Measurements from ENCODE around the gene RTP2.

RTP2 gene

DNA sequence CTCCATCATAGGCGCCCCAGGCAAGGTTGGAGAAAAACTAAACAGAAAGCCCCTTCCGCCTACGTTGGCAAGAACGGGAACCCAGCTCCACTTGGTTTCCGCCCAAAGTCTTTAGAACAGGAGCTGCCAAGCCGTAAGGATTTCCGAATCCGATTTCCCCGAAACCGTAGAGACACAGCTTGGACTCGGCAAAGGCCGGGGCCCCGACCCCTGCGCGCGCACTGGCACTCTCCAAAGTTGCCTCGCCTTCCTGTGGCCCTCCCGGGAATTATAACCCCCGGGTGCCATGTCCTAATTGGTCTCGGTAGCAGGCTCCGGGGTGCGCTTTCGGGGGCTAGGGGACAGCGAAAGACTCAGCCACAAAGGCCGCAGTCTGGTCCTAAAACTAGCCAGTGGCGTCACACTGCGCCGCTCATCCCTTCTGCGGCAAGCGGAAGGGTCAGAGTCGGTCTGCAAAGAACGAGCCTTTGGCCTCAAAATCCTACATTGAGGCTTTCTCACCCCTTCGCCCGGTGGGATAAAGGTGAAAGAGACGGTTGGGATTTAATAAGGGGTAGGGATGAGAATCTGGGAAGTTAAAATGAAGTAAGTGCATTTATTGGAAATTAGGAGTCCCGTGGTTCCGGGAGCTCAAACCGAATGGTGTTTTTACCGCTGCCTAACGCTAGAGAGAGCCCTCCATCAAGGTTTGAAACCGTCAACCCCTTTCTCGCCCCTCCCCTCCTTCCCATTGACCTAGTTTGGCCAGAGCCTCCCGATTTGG lies 36.2 kb upstream of the RTP2 start:
- DNase-seq (ENCODE audit: low read depth): no peak

DNA sequence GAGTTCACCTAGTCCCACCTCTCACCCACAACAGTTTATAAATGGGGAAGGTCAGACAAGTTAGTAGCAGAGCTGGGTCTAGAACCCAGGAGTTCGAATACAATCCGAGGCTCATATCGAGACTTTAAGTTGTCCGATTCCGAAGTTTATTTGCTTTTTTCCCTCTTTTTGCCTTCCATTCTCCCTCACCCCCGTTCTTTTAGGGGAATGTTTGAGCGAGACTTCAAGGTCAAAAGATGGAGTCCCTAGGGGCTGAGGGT lies 35.6 kb upstream of the RTP2 start:
- no peak for DNase-seq (ENCODE audit: low read depth)

DNA sequence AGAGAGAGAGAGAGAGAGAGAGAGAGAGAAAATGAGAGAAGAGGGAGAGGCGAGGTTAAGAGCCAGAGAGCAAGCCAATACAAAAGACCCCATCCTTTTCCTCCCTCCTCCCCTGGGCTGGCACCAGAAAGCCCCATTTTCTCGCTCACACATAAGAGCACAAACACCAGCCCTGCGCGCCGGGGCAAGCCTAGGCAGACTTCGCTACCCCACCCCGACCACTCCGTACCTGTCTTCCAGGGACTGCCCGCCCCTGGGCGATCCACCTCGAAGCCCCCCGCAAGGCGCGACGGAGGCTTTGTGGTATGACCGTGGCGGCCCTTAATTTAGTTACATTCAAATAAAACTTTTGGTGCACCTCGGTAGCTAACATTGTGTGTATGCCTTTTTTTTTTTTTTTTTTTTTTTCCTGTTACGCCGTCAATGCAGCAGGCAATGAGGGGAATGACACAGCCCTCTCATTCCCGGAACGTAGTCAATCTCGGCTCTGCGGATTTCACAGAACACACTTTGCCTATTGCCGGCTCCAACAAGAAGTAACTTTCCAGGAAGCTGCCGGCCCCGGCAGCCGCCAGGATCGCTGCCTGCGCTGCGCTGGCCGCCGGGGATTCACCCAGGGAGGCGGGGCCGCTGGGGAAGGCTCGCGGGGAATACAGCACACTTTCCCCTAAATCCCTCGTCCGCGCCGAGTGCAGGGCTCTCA lies 35.2 kb upstream of the RTP2 start:
- no peak for DNase-seq (ENCODE audit: low read depth)

DNA sequence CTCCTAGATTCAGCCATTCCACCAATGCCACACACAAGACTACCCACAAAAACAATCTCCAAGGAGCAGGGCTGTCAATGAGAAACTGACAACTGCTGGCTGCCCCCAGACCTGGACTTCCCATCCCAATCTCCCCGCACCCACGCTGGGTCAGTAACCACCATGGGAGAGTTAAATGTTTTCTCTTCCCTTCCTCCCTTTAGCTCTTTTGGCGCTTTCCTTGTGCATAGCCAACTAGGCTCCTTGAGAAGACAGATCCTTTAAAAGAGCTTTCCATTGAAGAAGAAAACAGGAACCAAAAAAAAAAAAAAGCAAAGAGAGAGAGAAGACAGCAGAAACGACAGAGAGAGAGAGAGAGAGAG lies 34.6 kb upstream of the RTP2 start:
- no peak for DNase-seq (ENCODE audit: low read depth)

DNA sequence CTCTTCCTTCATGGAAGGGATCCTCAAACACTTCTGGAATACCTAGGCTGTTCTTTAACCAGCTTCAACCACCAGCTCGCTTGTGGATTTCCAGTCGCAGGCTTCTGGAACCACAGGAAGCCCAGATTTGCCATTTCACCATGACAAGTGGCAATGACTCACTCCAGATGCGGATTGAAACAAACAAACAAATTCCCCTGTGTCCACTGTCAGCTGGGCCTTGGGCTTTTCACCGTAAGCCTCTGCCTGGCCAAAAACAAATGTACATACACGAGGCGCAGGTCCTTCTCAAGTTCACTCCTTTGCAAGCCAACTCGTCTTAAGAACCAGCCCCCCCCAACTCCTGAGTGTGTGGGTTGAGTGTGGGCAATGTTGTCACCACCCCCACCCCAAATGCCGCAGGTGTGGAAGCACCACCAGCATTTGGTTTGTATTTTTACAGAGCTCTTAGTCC lies 34.1 kb upstream of the RTP2 start:
- DNase-seq (ENCODE audit: low read depth): no peak

DNA sequence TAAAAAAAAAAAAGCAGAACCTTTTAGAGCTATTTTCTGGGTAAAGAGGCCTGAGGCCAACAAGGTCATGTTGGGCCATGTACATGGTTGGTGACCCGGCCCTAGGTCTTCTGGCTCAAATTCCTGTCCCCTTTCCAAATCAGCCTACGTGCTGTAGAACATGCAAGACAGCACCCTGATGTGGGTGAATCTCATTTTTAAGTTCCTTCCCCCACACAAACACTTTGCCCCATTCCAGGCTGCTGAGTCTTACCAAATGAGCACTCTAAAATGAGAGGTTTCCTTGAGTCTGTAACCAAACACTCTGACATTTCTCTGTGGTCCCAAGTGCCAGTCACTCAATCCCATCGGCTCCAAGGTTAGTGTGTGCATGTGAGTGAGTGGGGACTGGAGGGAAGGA lies 33.5 kb upstream of the RTP2 start:
- DNase-seq (ENCODE audit: low read depth): no peak

DNA sequence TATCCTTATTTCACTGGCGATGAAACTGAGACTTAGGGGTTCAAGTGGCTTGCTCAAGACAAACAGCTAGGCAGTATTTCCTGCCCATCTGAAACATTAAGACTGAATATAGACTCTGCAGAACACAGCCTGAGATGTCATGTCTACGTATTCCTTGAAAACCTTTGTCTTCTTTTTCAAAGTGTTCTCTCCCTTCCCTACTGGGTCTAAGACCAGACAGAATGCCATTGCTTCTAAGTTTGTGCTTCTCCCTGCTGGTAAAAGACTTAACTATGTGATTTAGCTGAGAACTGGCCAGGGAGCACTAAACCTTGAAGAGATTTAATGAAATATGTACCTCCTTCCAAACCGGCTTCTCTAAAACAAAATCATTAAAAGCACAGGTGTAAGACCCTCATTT lies 33.0 kb upstream of the RTP2 start:
- DNase-seq (ENCODE audit: low read depth): no peak

DNA sequence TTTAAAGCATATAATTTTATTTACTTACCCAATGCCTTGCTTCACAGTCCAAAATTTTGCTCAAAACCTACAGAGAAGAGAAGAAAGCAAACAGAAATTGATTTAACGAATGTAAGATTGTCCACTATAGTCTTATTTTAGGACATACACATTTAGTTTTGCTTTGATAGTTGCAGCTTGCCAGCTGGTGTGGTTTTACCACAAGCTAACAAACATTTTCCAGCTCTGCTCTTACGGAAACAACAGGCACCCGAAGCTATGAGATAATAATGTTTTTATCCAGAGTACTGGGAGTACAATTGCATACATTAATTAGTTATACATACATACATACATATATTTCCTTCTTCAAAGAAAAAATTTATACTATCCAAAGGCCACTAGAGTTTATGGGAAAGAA lies 32.5 kb upstream of the RTP2 start:
- no peak for DNase-seq (ENCODE audit: low read depth)

DNA sequence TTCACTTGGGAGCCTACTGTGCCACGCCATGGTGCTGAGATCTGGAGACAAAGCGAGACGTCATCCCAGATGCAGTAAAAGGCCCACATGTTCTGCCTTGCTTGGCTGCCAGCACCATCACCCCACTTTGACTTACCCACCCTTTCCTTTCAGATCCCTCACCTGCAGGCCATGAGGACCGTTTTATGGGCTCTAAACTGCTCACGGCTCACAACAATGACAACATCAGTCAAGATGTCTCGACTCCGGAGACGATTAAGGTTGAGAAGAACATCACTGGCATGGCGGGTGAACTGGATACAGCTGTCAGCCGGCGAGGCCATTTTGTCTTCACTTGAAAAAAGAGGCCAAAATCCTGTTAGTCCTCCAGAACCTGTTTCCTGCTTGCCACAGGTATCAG lies 31.0 kb upstream of the RTP2 start:
- no peak for DNase-seq (ENCODE audit: low read depth)

DNA sequence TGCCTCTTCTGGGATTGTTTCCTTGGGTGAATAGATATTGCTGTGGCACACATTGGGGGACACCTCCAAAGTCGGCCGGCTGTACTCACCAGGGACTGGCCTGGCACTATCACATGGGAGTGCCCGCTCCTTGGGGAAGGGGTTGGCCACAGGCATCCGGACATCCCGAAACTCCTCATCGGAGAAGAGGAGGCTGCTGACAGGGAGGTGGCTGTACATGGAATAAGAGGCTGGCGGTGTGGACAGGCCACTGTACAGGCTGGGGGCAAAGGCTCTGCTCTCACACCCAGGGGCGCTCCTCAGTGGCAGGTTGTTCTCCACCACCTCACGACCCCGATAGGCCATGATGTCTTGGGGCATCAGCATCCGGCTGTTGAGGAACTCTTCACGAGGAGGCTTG lies 27.2 kb upstream of the RTP2 start:
- no peak for DNase-seq (ENCODE audit: low read depth)

DNA sequence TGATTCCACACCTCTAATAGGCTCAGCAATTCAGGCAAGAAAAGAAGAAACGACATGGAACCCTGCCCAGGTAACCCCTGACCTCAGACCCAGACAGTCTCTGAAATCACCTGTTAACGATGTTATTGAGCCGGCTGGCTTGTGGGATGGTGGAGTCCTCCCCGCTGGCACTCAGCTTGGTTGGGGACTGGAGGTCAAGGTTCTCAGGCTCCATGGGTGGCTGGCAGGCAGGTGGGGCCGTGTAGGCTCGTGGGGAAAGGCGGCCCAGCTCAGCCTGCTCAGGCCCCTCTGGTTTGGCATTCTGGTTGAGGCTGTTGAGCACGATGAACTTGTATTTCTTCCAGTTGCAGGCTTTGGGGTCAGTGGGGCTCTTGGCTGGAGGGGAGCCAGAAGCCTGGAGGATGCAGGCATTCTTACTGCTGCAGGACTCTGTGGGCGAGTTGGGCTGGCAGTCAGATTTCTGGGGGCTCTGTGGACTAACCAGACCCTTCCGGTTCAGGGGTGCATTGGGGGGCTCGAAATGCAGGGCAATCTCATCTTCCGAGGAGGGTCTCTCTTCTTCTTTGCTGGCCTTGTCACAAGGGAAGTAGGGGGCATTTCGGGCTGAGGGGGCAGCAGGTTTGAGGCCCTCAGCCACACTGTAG lies 26.7 kb upstream of the RTP2 start:
- no peak for DNase-seq (ENCODE audit: low read depth)

DNA sequence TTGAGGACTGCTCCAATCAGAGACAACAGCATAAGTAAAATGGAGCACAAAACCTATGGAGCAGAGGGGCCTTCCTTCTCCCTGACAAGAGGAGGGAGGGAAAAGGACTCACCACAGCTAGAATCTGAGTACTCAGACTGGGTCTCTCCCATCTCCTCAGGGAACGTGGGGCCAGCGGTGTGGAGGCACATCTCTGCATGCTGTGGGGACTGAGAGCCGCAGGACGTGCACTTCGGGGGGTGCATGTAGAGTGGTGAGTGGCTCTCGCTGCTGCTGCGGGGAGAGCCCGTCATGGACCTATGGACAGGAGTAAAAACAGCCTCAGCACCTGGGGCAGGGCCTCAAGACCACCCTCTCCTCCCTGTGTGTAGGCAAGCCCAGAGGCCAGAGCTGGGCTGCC lies 25.9 kb upstream of the RTP2 start:
- DNase-seq (ENCODE audit: low read depth): no peak

DNA sequence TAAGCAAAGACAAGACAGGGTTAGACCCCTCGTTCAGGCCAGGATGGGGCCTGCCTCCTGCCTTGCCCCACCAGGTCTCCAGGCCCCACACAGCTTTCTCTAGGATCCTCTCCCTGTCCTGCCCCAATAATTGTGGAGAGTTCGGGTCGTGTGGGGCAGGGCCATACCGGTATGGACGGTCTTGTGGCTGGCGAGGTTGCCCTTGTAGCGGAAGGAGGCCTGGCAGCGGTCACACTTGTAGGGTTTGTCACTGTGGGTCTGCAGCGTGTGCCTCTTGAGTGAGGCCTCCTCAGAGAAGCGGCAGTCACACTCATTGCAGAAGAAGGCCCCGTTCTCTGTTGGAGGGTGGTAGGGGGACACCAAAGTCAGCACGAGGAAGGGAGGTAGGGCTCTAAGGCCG lies 24.2 kb upstream of the RTP2 start:
- DNase-seq (ENCODE audit: low read depth): no peak

DNA sequence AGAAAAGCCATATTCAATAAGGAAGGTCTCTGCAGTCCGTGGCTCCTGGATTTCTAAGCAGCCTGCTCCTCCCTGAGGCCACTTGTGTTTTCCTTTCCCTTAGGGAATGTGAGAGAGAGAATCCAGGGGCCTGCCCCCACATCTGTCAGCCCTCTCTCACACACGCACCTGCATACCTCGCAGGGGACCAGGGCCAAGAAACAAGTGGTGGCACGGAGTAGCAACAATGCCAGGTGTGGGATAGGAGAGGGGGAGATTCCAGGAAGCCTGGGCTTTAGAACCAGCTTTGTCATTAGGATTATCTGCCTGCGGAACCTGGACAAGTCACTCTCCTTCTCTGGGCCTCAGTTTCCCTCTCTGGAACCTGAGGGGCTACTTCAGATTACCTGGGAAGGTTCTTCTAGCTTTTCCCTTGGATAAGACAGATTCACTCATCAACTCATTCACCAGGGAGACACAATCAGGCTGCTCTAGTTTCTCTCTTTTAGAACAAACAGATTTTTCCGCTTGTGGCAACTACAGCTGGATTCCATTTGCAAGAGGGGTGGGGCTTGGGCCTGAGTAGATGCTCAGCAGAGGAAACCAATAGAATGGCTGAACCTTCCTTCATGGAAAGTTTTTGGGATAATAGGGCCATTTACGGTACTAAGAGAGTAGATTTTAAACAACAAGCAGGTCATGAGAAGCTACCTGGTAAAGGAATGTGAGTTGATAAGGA lies 23.5 kb upstream of the RTP2 start:
- DNase-seq (ENCODE audit: low read depth): no peak

DNA sequence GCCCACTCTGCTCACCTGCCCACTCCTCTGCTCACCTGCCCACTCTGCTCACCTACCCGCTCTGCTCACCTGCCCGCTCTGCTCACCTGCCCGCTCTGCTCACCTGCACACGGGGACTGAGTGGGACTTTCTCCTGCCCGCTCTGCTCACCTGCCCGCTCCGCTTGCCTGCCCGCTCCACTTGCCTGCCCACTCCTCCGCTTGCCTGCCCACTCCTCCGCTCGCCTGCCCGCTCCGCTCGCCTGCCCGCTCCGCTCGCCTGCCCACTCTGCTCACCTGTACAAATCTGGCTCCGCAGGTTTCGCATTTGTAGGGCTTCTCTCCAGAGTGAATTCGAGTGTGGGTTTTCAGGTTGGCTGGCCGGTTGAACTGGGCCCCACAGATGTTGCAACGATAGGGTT lies 22.9 kb upstream of the RTP2 start:
- DNase-seq (ENCODE audit: low read depth): no peak

DNA sequence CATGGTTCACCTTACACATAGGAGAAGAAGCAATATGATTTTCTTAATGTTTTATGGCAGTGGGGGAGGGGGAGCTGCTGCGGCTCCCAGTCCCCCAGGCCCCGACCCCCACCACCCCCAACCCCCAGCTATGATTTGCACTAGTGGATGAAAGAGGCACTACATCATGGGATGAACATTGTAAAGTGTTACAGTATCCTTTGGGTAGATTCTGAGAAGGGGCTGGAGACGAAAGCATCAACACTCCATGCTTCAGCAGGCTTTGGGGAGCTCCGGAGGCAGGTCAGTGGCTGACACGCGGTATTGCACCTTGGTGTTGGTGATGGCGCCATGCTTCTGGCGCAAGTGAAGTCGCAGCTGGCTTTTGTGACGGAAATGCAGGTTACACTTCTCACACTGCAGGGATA lies 19.9 kb upstream of the RTP2 start:
- no peak for DNase-seq (ENCODE audit: low read depth)

DNA sequence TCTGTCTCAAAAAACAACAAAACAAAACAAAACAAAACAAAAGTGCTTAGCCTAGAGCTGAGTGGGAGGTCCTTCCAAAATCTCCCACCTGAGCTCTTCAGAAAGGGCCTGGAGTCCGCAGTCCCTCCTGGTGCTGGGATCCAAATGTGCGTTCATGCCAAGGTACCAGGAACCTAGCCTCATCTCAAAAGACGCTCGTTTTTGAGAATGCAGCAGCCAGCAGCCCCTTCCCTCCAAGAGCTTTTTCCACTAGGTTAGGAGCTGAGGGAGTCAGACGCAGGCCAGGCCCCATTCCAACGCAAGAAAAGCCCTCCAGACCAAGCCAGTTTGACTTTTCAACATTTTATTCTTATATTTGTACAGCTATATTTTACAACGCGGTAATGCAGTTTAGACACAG lies 18.7 kb upstream of the RTP2 start:
- DNase-seq (ENCODE audit: low read depth): no peak

DNA sequence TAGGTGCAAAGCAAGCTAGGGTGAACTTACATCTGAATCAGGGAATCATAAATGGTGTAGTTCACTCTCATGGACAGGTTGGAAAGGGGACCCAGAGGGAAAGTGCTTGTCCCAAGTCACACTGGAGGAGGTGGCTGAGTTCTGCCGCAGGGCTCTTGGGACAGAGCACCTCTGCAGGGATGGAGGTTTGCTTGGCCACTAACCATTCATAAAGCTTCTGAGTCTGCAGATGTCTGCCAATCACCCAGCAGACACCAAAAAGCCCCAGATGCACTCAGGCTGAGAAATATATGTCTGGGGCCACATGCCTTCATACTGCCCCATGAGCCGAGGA lies 17.9 kb upstream of the RTP2 start:
- no peak for DNase-seq (ENCODE audit: low read depth)

DNA sequence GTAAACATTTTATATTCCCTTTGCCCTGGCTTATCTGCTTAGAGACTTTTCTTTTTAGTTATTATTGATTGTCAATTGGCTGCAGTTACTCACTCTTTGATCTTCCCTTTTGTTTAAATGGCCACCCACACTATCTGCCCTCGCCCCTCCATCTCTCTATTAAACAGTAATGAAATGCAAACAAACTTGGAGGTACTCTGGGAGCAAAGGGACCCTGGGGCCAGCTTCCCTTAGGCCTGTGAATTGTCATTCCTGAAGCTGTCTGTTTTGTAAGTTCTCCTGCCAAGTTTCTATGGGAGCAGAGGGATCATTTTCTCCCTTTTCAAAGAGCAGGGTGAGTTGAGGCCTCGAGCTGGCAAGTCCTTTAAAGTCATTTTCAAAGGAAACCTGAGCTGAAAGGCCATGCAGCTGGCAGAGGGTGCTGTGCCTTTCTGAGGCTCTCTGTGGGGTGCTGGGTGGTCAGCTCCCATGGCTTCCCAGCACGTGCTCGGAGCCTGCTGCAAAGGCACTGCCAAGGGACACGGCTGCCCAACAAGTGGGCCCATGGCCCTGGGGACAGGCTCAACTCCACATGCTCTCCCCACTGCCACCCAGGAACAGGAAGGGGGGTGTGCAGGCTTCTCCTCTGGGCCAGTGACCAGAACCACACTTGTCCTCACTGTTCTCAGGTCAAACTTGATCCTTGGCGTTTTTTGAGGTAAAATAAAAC lies 17.4 kb upstream of the RTP2 start:
- DNase-seq (ENCODE audit: low read depth): no peak

DNA sequence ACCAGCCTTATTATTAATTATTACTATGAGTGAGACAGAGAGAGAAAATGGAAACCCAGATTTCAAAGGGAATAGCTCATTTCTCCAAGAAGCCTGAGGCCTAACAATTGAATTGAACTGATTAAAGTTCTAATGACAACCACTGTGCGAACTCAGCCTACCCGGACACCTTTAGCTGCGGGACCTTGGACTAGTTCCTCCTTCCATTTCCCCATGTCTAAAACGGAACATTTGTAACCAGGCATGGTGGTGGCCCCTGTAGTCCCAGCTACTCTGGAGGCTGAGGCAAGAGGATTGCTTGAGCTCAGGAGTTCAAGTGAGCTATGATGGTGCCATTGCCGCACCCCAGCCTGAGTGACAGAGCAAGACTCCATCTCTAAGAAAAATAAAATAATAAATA lies 16.4 kb upstream of the RTP2 start:
- DNase-seq (ENCODE audit: low read depth): no peak

DNA sequence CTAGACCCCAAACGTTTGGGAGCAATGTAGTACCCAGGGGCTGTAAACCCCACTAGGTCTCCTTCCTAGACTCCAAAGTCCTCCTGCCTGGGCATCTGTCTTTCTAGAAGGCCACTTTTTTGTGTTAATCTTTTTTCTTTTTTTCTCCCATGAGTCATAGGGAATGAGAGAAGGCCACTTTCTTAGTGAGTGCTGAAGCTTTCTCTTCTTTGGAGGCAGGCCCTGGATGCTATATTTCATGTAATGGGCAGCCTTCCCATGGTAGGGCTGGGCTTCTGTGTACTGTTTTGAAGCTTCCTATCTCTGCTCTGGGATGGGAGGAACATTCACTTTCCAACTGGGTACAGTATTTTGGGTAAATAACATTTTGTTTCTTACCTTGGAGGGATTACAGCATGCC lies 15.2 kb upstream of the RTP2 start:
- DNase-seq (ENCODE audit: low read depth): no peak

DNA sequence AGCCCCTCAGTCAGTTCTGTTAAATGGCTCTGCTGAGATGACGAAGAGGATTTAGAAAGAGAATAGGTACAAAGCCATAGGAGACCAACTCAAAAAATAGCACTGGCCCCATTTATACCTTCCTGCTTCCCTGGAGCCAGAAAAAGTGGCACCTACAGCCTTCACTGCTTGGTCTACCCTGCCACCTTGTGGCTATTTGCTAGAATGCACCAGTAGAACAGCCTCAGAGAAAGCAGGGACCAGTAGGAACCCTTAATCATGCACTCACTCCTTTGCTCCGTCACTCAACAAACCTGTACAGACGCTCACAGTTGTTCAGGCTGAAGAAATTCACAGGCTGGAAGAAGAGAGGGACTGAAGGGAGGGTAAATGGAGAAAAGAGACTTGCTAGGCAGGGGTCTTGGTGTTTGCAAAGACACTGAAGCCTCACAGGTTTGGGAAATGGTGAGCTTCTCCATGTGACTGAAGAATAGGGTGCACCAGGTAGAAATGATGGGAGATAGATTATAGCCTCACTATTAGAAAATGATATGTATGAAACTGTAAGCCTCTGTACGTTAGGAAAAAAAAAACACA lies 12.1 kb upstream of the RTP2 start:
- peak; percentile 52 for DNase-seq (ENCODE audit: low read depth)
